AG20443 (cell line): ENCODE results near the gene ACTR1B.
"Not testable (repeated sequence)": the region's sequence is repeated elsewhere in the genome, so short reads cannot be mapped to it uniquely, and the experiment has no call there.

Source experiments
- DNase-seq: peaks from one replicate; pipeline ENCODE4 v3.0.0; 2012; ENCODE audit warnings: low spot score, mixed read lengths

ACTR1B gene

DNA sequence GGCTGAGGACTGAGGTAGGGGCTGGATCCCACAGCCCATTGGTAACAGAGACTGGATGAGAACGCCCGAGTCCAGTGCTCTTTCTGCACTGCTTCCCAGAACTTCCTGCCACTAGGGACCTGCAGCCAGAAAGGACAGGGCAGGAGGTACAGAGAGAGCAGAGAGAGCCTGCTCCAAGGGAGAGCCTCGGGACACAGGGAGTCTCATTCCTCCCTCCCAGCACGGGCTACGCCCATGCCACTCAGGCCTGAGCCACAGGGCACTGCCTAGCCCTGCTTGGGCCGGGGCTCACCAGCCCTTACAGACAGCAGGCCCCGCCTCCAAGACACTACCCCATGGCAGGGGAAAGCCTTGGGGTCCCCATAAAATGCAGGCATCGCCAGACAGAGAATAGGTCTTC lies 48.1 kb downstream of the ACTR1B start:
- DNase-seq: not testable (repeated sequence)

GRCh38 chr2:97611895-97612294 lies 51.9 kb downstream of the ACTR1B start:
- DNase-seq: not testable (repeated sequence)

DNA sequence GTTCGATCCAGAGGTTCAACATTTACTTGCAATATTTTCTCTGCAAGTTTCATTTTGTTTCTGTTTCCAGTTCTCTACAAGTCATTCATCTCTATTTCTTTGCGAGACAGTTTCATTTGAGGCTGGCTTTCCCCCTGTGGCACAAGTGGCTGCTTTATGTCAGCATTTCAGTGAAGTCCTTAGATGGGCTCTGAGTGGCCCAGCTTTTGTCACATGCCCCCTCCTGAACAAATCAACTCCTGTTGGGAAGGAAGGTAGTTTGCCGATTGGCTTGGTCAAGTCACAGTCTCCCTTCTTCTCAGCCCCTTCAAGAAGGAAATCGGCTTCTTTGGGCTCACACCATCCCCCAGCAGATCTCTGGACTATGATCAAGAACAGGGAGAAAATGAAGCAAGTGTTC lies 55.1 kb downstream of the ACTR1B start:
- not testable (repeated sequence) for DNase-seq
